VCaP (cell line): Measurements from ENCODE around the gene MLH3.

Source experiments
- H3K27ac ChIP-seq: fragments of 450-650 bp; 2 replicates; pipeline ENCODE4 v1.5.1; 2017
- CTCF ChIP-seq: fragments of 450-650 bp; conservative IDR thresholded peaks from 2 replicates; pipeline ENCODE4 v1.5.1; 2017; ENCODE audit warnings: mild to moderate bottlenecking, moderate library complexity

MLH3 gene

GRCh38 chr14:75053396-75054291 is 2.4 kb upstream of the MLH3 start:
- TF ChIP-seq CTCF, result no peak
- no peak overlapping the region for H3K27ac ChIP-seq

GRCh38 chr14:75051556-75051899 is 261 bp upstream of the MLH3 start:
- TF ChIP-seq CTCF, result no peak
- H3K27ac ChIP-seq, result peak overlapping the region; percentile 89

GRCh38 chr14:75049731-75050201 is 1.5 kb downstream of the MLH3 start:
- no peak for TF ChIP-seq CTCF
- H3K27ac ChIP-seq, result no peak overlapping the region

DNA sequence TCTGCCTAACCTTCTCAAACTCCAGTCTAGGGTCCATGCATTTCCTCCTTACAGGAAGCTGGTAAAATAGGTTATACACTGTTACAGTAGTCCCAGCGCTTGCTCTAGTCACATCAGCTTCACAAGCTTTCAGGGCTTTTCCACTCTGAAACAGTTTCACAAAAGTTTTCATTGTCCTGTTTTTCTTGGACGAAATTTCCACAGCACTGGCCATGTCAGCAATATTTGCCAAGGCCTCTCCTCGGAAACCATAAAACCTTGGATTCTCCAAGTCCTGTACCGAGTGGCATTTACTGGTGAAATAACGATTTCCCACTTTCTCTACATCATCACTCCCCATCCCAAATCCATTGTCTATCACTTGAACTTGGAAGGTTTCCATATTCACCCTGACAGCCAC is 2.1 kb downstream of the MLH3 start:
- H3K27ac ChIP-seq, result no peak overlapping the region
- no peak for TF ChIP-seq CTCF

DNA sequence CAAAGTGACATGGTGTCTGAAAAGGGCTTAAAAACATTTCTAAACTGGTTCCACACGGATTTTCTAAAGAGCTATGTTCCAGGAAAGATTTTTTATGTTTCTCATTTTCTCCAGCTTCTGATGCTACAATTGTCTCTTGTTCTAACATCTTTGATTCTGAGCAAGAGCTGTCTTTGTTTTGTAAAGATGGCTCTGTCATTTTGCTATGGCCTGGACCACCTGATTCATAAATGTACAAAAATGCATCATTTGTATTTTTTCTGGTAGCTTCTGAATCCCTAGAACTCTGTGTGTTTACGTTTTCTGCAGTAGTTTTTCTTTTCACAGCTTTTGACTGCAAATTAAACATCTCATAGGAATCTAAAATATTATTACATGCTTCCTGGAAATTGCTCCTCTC is 3.2 kb downstream of the MLH3 start:
- H3K27ac ChIP-seq, result no peak overlapping the region

GRCh38 chr14:75047506-75047905 is 3.8 kb downstream of the MLH3 start:
- TF ChIP-seq CTCF, result no peak
- no peak overlapping the region for H3K27ac ChIP-seq

More for the DNA sequence above, 3.2 kb downstream of the MLH3 start:
- no peak for TF ChIP-seq CTCF

DNA sequence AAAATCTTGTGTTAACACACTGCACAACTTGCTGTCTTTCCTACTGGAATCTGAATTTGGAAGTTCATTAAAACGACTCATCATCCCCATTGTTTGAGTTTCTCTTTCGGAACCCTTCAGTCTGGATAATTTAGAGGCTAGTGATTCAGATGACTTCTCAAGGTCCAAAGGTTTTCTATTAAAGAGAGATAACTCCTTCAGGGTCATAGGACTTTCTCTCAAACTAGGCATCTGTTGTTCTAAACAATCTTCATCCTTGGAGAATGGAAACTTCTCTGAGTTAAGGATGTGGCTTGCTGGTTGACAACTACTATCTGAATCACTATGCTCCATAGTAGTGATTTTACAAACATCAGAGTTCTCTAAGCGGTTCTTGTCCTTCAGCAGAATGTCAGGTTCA is 4.4 kb downstream of the MLH3 start:
- TF ChIP-seq CTCF, result no peak
- no peak overlapping the region for H3K27ac ChIP-seq
